HFFc6 (cell line): ENCODE results near the gene TRIM26. TPM values are rescaled to one million over a fixed set of nuclear protein-coding genes. Genes with fewer than 3 reads are reported as not detected.

Experiments
- DNase-seq: peaks from one replicate; pipeline ENCODE4 v3.0.0-alpha.2; 2018
- H3K27ac Mint-ChIP-seq: 2 replicates; pipeline ENCODE4 v1.8.0; 2020; ENCODE audit warnings: mild to moderate bottlenecking, mixed read lengths
- H3K27me3 Mint-ChIP-seq: 2 replicates; pipeline ENCODE4 v1.8.0; 2021; ENCODE audit warnings: mild to moderate bottlenecking, moderate library complexity, mixed read lengths; ENCODE audit not compliant: insufficient read depth
- H3K36me3 Mint-ChIP-seq: 2 replicates; pipeline ENCODE4 v1.8.0; 2021; ENCODE audit warnings: low read depth, mixed read lengths
- H3K4me1 Mint-ChIP-seq: 2 replicates; pipeline ENCODE4 v1.8.0; 2020; ENCODE audit warnings: low read depth, mixed read lengths
- H3K4me3 Mint-ChIP-seq: 2 replicates; pipeline ENCODE4 v1.8.0; 2020; ENCODE audit warnings: mild to moderate bottlenecking, moderate library complexity, mixed read lengths
- H3K9me3 Mint-ChIP-seq: 2 replicates; pipeline ENCODE4 v1.8.0; 2020; ENCODE audit warnings: mild to moderate bottlenecking, mixed read lengths
- total RNA-seq, 6 experiments: library from RNA; stranded (reverse); fragmentation: NEBNext Ultra II Directional; extraction: Animal tissue kit (Norgen Biotek cat#: 25700); gene quantifications; 2 replicates in 1 of 6; 3 replicates in 5 of 6; pipeline ENCODE4 v1.2.3, GENCODE V29; 2021
- TF ChIP-seq, protein P1 (sequence below): fragments of 200-600 bp; sonication (generic); IDR thresholded peaks from 2 replicates; pipeline ENCODE4 v1.5.0; 2021; ENCODE audit warnings: antibody characterized with exemption, mild to moderate bottlenecking

Gene TRIM26
- total RNA-seq, 6 experiments from 2014 or later: 29.4 to 34.4 (median 32.2) TPM

DNA sequence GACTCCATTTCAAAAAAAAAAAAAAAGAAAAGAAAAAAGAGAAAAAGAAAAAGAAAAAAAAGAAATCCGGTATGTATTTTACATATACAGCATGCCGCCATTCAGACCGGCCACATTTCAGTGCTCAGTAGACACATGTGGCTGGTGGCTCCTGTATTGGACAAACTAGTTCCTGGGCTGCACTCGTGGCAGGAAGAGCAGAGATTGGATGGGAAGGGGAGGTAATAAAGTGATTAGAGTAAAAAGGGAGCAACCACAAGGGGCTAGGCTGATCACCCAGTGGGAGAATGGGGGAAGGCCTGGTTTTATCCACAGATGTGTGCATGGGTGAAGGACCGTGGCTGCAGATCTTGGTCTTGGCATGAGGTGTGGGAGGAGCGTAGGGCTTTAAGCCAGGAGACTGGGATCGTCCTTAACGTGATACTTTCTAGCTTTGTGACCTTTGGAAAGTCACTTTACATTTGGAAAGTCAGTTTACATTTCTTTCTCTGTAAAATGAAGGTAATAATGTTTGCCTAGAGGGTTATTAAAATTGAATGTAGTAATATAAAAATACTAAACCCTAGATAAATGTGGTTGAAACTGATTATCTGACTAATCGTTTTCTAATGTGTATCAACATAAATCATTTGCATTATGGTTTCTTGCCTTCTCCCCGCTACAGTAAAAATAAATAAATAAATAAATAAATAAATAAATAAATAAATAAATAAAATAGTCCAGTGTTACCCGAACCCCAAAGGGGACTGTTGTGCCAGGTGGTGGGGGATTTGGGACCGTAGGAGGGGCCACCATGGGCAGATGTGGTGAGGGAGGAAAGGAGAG lies 50.7 kb downstream of the TRIM26 start:
- H3K27me3 Mint-ChIP-seq: peaks cover 16% of the 10 kb centered on the region
- DNase-seq: no peak
- no peaks in the 10 kb centered on the region for H3K36me3 Mint-ChIP-seq
- no peak overlapping the region for H3K27ac Mint-ChIP-seq
- no peaks in the 10 kb centered on the region for H3K9me3 Mint-ChIP-seq
- no peak overlapping the region for H3K4me3 Mint-ChIP-seq
- H3K4me1 Mint-ChIP-seq: peaks cover 10% of the 10 kb centered on the region
- TF ChIP-seq, protein P1, sequence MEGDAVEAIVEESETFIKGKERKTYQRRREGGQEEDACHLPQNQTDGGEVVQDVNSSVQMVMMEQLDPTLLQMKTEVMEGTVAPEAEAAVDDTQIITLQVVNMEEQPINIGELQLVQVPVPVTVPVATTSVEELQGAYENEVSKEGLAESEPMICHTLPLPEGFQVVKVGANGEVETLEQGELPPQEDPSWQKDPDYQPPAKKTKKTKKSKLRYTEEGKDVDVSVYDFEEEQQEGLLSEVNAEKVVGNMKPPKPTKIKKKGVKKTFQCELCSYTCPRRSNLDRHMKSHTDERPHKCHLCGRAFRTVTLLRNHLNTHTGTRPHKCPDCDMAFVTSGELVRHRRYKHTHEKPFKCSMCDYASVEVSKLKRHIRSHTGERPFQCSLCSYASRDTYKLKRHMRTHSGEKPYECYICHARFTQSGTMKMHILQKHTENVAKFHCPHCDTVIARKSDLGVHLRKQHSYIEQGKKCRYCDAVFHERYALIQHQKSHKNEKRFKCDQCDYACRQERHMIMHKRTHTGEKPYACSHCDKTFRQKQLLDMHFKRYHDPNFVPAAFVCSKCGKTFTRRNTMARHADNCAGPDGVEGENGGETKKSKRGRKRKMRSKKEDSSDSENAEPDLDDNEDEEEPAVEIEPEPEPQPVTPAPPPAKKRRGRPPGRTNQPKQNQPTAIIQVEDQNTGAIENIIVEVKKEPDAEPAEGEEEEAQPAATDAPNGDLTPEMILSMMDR: no peak

DNA sequence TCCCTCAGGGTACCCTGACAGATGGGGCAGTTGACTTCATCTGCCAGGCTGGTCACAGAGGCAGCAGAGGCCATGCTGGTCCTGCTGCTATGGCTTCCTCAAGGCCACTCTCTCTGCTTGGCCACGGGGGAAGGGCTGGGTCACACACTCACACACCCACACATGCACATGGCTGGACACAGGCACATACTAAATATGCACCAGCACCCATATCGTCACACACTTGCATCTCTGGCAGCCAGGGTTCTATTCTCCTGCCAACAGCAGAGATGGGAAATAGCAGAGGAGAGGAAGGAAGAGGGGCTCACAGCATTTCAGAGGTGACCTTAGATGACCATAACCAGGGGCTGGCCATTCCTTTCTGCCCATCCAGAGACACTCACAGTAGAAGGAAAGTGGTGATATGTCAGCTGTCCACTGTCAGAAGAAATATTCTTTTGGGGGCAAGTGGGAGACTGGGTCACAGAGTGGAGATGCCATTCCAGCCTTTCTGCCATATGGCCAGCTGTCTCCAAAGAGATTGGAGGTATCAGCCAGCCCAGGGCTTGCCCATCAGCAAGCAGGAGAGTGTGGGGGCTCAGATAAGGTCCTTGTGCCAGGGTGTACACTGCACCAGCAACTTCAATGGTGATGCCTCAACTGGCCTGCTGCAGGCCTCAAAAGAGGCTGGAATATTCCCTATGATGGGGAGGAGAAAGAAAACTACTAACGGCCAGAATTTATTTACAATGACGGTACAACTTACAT lies 52.2 kb downstream of the TRIM26 start, which contains the start of gene TRIM10:
TSS of gene TRIM10 (minus strand) at position 427 of the 747 bp plus-strand sequence. CDS start at position 74, 353 bp downstream.
- peaks cover 15% of the 10 kb centered on the region for H3K4me1 Mint-ChIP-seq
- H3K9me3 Mint-ChIP-seq: no peaks in the 10 kb centered on the region
- no peaks in the 10 kb centered on the region for H3K36me3 Mint-ChIP-seq
- no peak for DNase-seq
- H3K4me3 Mint-ChIP-seq: no peak within 1 kb of the TSS
- H3K27ac Mint-ChIP-seq: no peak within 1 kb of the TSS
- TF ChIP-seq, protein P1: no peak
- peaks cover 10% of the 10 kb centered on the region for H3K27me3 Mint-ChIP-seq

DNA sequence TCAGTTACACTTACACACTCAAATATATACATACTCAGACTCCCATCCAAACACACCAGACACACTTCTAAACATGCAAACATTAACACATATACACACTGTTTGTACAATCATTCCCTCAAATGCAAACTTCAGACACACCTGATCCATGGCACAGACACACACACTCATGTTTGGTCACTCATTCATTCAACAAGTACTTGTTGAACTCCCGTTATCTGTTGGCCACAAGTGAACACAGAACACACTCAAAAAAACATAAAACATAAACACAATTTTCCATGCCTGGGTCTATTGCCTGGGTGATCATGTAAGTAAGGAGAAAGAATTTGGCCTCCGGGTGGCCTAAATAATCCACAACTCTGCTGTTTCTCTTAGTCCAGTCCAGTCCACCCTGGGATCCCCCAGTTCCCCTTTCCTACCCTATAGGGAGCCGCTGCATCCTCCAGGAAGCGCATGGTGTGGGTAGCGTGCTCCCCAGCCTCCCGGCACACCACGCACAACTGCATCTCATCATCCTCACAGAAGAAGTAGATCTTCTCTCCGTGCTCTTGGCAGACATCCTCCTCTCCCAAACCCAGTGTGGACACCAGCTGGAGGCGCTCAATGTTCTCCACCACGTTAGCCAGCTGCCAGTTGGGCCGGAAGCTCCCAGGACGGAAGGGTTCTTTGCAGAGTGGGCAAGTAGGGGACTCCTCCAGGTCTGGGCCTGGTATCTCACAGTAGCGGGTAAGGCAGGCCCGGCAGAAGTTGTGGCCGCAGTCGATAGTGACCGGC lies 53.0 kb downstream of the TRIM26 start:
- H3K27me3 Mint-ChIP-seq: peaks cover 10% of the 10 kb centered on the region
- TF ChIP-seq, protein P1: no peak

DNA sequence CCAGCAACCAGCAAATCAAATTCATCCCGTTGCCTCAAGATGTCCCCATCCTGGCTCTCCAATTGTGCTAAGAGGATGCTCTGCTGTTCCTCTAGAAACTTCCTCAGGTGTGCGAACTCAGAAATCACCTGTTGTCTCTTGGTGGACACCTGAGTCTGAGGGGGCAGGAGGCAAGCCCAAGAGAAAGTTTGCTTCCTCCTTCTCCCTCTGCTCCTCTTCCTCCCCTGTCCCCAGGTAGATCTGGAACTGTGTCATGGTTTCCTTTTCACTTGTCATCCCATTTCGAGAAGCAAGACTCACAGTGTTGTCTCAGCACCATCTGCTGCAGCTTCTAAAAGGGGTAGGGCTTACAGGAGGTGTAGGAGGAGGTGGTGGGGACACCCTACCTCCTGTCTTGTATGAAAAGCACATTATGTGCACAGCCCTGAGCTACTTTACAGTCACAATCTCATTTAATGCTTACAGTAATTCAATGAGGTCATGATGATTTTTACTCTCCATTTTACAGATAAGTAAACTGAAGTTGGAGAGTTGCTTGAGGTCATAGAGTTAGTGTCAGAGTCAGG lies 54.6 kb downstream of the TRIM26 start:
- no peak for DNase-seq
- Mint-ChIP-seq H3K36me3 (no peaks in the 10 kb centered on the region), H3K4me3 (no peak overlapping the region), H3K9me3 (no peaks in the 10 kb centered on the region), H3K4me1 (peaks cover 33% of the 10 kb centered on the region), H3K27me3 (peaks cover 18% of the 10 kb centered on the region), H3K27ac (no peak overlapping the region)
- TF ChIP-seq, protein P1: no peak

More for the DNA sequence above, 53.0 kb downstream of the TRIM26 start:
- Mint-ChIP-seq H3K4me3 (no peak overlapping the region), H3K36me3 (no peaks in the 10 kb centered on the region), H3K4me1 (peaks cover 23% of the 10 kb centered on the region), H3K27ac (no peak overlapping the region), H3K9me3 (no peaks in the 10 kb centered on the region)
- DNase-seq: no peak

DNA sequence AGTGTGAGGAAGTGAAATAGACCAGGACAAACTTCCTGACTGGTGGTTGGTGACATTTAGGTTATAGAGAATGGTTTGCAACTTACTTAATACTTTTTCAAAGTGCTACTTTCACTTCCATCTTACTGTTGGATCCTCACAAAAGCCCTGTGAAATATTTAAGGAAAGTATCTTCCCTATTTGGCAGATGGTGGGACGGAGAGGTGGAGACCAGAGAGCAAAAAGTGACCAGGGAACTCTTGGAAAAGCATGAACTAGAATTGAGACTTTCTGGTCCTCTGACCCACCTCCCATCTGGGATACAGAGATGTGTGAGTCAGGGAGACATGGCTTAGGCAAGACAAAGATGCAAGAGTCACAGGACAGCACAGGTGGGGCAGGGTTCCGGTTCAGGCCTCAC lies 55.2 kb downstream of the TRIM26 start:
- Mint-ChIP-seq H3K27me3 (peaks cover 20% of the 10 kb centered on the region), H3K4me1 (peaks cover 33% of the 10 kb centered on the region)

More for the DNA sequence above, 55.2 kb downstream of the TRIM26 start:
- DNase-seq: no peak
- Mint-ChIP-seq H3K9me3 (no peaks in the 10 kb centered on the region), H3K27ac (no peak overlapping the region), H3K36me3 (no peaks in the 10 kb centered on the region), H3K4me3 (no peak overlapping the region)
- TF ChIP-seq, protein P1: no peak
